ENCODE results near the gene GIMD1.

The GIMD1 gene

DNA sequence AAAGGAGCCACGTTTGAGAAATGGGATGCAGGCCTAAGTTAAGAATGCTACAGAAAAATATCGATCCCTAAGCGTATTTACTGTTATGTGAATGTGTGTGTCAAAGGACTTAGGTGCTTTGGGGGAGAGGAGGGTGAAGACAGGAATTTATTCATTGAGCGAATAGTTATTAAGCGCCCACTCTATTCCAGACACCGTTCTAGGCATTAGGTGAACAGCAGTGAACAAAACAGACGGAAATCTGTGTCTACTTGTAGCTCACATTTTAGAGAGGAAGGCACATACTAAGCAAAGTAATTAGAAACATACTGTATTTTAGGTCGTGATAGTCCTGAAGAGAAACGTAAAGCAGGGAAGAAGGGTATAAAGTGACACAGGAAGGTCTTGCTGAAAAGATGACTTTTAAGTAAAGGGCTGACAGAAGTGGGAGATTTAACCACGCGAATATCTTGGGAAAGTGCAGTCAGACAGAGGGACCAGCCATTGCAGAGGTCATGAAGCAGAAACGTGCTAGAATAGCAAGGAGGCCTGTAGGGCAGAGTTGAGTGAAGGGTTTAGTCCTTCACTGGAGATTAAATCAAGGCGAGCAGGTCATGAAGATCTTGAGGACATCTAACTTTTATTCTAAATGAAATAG, 51.7 kb downstream of the GIMD1 start:
- H3K36me3 ChIP-seq (ENCODE audit: control insufficient read depth, insufficient read depth, low read length), result no peaks in the 10 kb centered on the region
- H2BK5ac ChIP-seq (ENCODE audit: low read length), result peak overlapping the region; percentile 80
- H3K9ac ChIP-seq (ENCODE audit: low read length), result peak overlapping the region; percentile 95
- peak overlapping the region; percentile 99 for H3K56ac ChIP-seq (ENCODE audit: low read length)
- peak overlapping the region; percentile 56 for H2AK5ac ChIP-seq (ENCODE audit: low read length)
- peak overlapping the region; percentile 71 for H3K4me3 ChIP-seq (ENCODE audit: low read length)
- no peak overlapping the region for H4K5ac ChIP-seq (ENCODE audit: low read length)
- no peak for DNase-seq
- peaks cover 2% of the 10 kb centered on the region for H3K4me1 ChIP-seq (ENCODE audit: control insufficient read depth, low read depth, low read length)
- no peak overlapping the region for H3K18ac ChIP-seq (ENCODE audit: low read length)
- peaks cover 21% of the 10 kb centered on the region for H3K79me2 ChIP-seq (ENCODE audit: control insufficient read depth, insufficient read depth, low read length)
- no CpG with 5 or more reads among the region's 13 CpGs for WGBS (ENCODE audit: extremely low coverage, insufficient coverage, low lambda C conversion rate)
- peak overlapping the region; percentile 97 for H3K4me2 ChIP-seq (ENCODE audit: low read length)
- H3K23ac ChIP-seq (ENCODE audit: low read length), result no peak overlapping the region
- peak overlapping the region; percentile 60 for H3K27ac ChIP-seq (ENCODE audit: low read depth, low read length)
- H2BK15ac ChIP-seq (replicated peaks; ENCODE audit: low read depth), result no peak overlapping the region
- H4K8ac ChIP-seq (ENCODE audit: low read depth, low read length), result no peak overlapping the region
- no peak overlapping the region for H3K4ac ChIP-seq (ENCODE audit: low read depth, low read length)
- H3K79me1 ChIP-seq (ENCODE audit: low read length), result peaks cover 11% of the 10 kb centered on the region
- no peaks in the 10 kb centered on the region for H3K27me3 ChIP-seq (ENCODE audit: insufficient read depth, low read length, poor library complexity)
- H2BK120ac ChIP-seq (ENCODE audit: low read depth, low read length), result no peak overlapping the region

DNA sequence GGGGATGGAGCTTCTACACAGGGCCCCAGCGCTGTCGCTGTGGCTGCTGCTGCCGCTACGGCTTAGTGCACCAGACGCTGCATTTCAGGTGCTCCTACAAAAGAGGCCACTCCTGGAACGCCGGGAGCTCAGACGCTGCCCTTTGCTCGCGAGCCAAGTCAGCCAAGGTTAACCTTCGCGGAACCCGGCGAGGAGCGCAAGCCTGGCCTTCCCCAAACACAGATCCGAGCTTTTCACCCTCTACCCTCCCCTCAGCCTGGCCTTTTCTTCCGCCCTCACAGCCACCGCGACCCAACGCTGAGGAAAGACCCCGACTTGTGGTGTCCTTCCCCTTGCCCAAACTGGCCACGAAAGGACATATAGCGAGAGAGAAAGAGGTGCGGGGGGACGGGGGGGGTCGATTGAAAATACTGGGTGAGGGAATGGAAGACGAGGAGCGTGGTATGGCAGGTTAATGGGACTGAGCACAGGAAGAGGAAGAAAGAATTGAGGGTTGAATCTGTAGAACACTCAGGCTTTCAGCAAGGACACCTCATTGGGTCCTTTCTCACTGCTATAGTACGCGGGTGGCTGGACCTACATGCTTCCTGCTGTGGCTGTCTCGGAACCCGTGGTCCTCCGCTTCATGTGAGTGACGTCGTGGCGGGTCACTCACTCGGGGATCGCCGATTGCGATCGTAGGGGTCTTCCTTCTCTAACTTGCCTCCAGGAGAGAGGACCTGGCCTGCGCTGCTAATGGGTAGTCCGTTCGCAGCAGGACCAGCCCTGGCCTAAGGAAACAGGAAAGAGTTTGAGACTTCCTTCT, 52.4 kb downstream of the GIMD1 start, which contains the start of the genes AIMP1 and TBCK:
TSS of gene AIMP1 (plus strand) at position 583 of the 805 bp plus-strand sequence. CDS start 8,460 bp downstream, outside the sequence.
TSS of gene TBCK (minus strand) at position 242 of the 805 bp plus-strand sequence. CDS start 7,249 bp downstream, outside the sequence.
- H3K56ac ChIP-seq (ENCODE audit: low read length), result peak within 1 kb of the TSS; percentile 99
- no peak within 1 kb of the TSS for H4K8ac ChIP-seq (ENCODE audit: low read depth, low read length)
- H3K9ac ChIP-seq (ENCODE audit: low read length), result peak within 1 kb of the TSS; percentile 95
- no peak within 1 kb of the TSS for H3K18ac ChIP-seq (ENCODE audit: low read length)
- H3K4me1 ChIP-seq (ENCODE audit: control insufficient read depth, low read depth, low read length), result peaks cover 2% of the 10 kb centered on the region
- no peaks in the 10 kb centered on the region for H3K36me3 ChIP-seq (ENCODE audit: control insufficient read depth, insufficient read depth, low read length)
- peak within 1 kb of the TSS; percentile 93 for H2BK5ac ChIP-seq (ENCODE audit: low read length)
- H2AK5ac ChIP-seq (ENCODE audit: low read length), result peak within 1 kb of the TSS; percentile 56
- H2BK120ac ChIP-seq (ENCODE audit: low read depth, low read length), result no peak within 1 kb of the TSS
- H3K4ac ChIP-seq (ENCODE audit: low read depth, low read length), result no peak within 1 kb of the TSS
- H3K4me2 ChIP-seq (ENCODE audit: low read length), result peak within 1 kb of the TSS; percentile 97
- H3K27ac ChIP-seq (ENCODE audit: low read depth, low read length), result peak within 1 kb of the TSS; percentile 60
- no peak within 1 kb of the TSS for H2BK15ac ChIP-seq (replicated peaks; ENCODE audit: low read depth)
- H3K27me3 ChIP-seq (ENCODE audit: insufficient read depth, low read length, poor library complexity), result no peaks in the 10 kb centered on the region
- peak; percentile 96 for DNase-seq
- H3K4me3 ChIP-seq (ENCODE audit: low read length), result peak within 1 kb of the TSS; percentile 71
- peaks cover 21% of the 10 kb centered on the region for H3K79me2 ChIP-seq (ENCODE audit: control insufficient read depth, insufficient read depth, low read length)
- H3K23ac ChIP-seq (ENCODE audit: low read length), result peak within 1 kb of the TSS; percentile 99
- peaks cover 11% of the 10 kb centered on the region for H3K79me1 ChIP-seq (ENCODE audit: low read length)
- WGBS (ENCODE audit: extremely low coverage, insufficient coverage, low lambda C conversion rate), result no CpG with 5 or more reads among the region's 44 CpGs
- no peak within 1 kb of the TSS for H4K5ac ChIP-seq (ENCODE audit: low read length)

DNA sequence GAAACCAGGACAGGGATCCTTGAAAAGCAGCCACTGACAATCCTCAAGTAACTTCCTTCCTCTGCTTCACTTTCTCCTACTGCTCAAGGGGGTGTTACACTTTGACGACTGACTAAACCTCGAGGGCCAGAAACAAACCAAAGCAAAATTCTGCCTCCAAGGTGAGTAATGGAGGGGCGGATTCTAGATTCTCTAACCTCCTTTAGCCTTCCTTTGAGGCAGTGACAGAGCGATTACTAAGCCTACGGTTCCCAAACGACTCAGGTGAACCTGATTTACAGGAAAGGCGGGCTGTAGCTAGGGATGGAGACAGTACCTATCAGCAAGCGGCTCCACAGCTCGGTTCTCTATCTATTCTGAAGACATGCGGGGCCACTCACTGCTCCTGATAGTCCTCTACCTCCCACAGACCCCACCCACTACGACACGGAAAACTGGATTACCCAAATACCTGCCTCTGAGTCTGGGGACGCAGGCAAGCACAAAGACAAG, 53.1 kb downstream of the GIMD1 start:
- Histone ChIP-seq H3K4me3 (ENCODE audit: low read length) (peak overlapping the region; percentile 71), H3K4ac (ENCODE audit: low read depth, low read length) (no peak overlapping the region), H3K4me1 (ENCODE audit: control insufficient read depth, low read depth, low read length) (peaks cover 2% of the 10 kb centered on the region), H3K27ac (ENCODE audit: low read depth, low read length) (peak overlapping the region; percentile 58), H2BK120ac (ENCODE audit: low read depth, low read length) (no peak overlapping the region), H4K5ac (ENCODE audit: low read length) (no peak overlapping the region), H3K36me3 (ENCODE audit: control insufficient read depth, insufficient read depth, low read length) (no peaks in the 10 kb centered on the region), H3K4me2 (ENCODE audit: low read length) (peak overlapping the region; percentile 83), H2BK15ac (replicated peaks; ENCODE audit: low read depth) (no peak overlapping the region), H4K8ac (ENCODE audit: low read depth, low read length) (no peak overlapping the region), H3K79me1 (ENCODE audit: low read length) (peaks cover 11% of the 10 kb centered on the region), H3K27me3 (ENCODE audit: insufficient read depth, low read length, poor library complexity) (no peaks in the 10 kb centered on the region), H3K56ac (ENCODE audit: low read length) (peak overlapping the region; percentile 99), H2BK5ac (ENCODE audit: low read length) (no peak overlapping the region), H3K18ac (ENCODE audit: low read length) (no peak overlapping the region), H3K9ac (ENCODE audit: low read length) (peak overlapping the region; percentile 95), H2AK5ac (ENCODE audit: low read length) (no peak overlapping the region), H3K23ac (ENCODE audit: low read length) (peak overlapping the region; percentile 37), H3K79me2 (ENCODE audit: control insufficient read depth, insufficient read depth, low read length) (peaks cover 21% of the 10 kb centered on the region)
- DNase-seq, result no peak
- WGBS (ENCODE audit: extremely low coverage, insufficient coverage, low lambda C conversion rate), result no CpG with 5 or more reads among the region's 13 CpGs

DNA sequence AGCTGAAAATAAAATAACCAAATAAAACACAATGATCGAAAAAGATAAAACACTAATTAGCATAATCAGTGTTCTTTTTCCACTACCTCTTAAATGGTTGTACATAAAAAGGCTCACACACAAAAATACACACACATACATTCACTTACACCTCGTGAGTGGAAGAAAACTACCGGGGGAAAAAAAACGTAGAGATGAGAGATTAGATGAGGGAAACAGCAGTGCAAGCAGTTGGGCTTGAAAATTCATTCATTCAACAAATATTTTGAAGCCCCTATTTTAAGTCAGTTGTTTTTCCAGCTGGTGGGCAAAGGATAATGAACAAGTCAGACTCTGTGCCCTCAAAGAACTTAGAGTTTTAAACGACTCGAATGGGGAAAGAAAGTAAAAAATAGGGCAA, 53.6 kb downstream of the GIMD1 start:
- Histone ChIP-seq H3K4me3 (ENCODE audit: low read length) (no peak overlapping the region), H3K79me1 (ENCODE audit: low read length) (peaks cover 11% of the 10 kb centered on the region), H2BK120ac (ENCODE audit: low read depth, low read length) (no peak overlapping the region), H2BK5ac (ENCODE audit: low read length) (no peak overlapping the region), H3K36me3 (ENCODE audit: control insufficient read depth, insufficient read depth, low read length) (no peaks in the 10 kb centered on the region), H3K4me1 (ENCODE audit: control insufficient read depth, low read depth, low read length) (peaks cover 2% of the 10 kb centered on the region), H2BK15ac (replicated peaks; ENCODE audit: low read depth) (no peak overlapping the region), H2AK5ac (ENCODE audit: low read length) (no peak overlapping the region), H3K23ac (ENCODE audit: low read length) (no peak overlapping the region), H3K4ac (ENCODE audit: low read depth, low read length) (no peak overlapping the region), H3K56ac (ENCODE audit: low read length) (no peak overlapping the region), H3K27ac (ENCODE audit: low read depth, low read length) (no peak overlapping the region), H3K27me3 (ENCODE audit: insufficient read depth, low read length, poor library complexity) (no peaks in the 10 kb centered on the region), H3K4me2 (ENCODE audit: low read length) (peak overlapping the region; percentile 1), H3K9ac (ENCODE audit: low read length) (peak overlapping the region; percentile 6), H3K79me2 (ENCODE audit: control insufficient read depth, insufficient read depth, low read length) (peaks cover 21% of the 10 kb centered on the region), H4K5ac (ENCODE audit: low read length) (no peak overlapping the region), H4K8ac (ENCODE audit: low read depth, low read length) (no peak overlapping the region), H3K18ac (ENCODE audit: low read length) (no peak overlapping the region)
- WGBS (ENCODE audit: extremely low coverage, insufficient coverage, low lambda C conversion rate), result no CpG with 5 or more reads among the region's 6 CpGs
- DNase-seq, result no peak

DNA sequence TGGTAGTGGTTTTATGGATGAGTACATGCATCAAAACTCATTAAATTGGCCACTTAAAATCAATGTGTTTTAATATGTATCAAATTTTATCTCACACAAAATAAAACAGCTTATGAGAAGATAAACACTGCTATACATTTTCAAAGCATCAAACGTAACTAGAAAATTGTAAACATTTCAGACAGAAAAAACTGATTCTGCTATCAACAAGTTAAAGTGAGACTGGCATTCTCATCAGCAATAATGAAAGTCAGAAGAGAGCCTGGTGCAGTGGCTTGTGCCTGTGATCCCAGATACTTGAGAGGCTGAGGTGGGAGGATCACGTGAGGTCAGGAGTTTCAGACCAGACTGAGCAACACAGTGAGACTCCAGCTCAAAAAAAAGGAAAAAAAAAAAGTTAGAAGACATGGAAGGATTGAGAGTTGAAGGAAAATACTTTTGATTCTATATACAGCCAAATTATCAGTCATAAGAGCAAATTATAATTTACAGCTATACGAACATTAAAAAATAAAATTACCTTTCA, 55.5 kb downstream of the GIMD1 start:
- no peak overlapping the region for H3K27ac ChIP-seq (ENCODE audit: low read depth, low read length)
- H4K5ac ChIP-seq (ENCODE audit: low read length), result no peak overlapping the region
- no CpG with 5 or more reads among the region's 3 CpGs for WGBS (ENCODE audit: extremely low coverage, insufficient coverage, low lambda C conversion rate)
- no peak overlapping the region for H2AK5ac ChIP-seq (ENCODE audit: low read length)
- no peak overlapping the region for H3K56ac ChIP-seq (ENCODE audit: low read length)
- no peak overlapping the region for H2BK120ac ChIP-seq (ENCODE audit: low read depth, low read length)
- no peak overlapping the region for H3K4ac ChIP-seq (ENCODE audit: low read depth, low read length)
- H3K36me3 ChIP-seq (ENCODE audit: control insufficient read depth, insufficient read depth, low read length), result no peaks in the 10 kb centered on the region
- H3K4me1 ChIP-seq (ENCODE audit: control insufficient read depth, low read depth, low read length), result peaks cover 2% of the 10 kb centered on the region
- DNase-seq, result no peak
- no peak overlapping the region for H3K4me3 ChIP-seq (ENCODE audit: low read length)
- H3K23ac ChIP-seq (ENCODE audit: low read length), result no peak overlapping the region
- no peak overlapping the region for H3K9ac ChIP-seq (ENCODE audit: low read length)
- H3K27me3 ChIP-seq (ENCODE audit: insufficient read depth, low read length, poor library complexity), result no peaks in the 10 kb centered on the region
- H2BK5ac ChIP-seq (ENCODE audit: low read length), result no peak overlapping the region
- H2BK15ac ChIP-seq (replicated peaks; ENCODE audit: low read depth), result no peak overlapping the region
- peaks cover 21% of the 10 kb centered on the region for H3K79me2 ChIP-seq (ENCODE audit: control insufficient read depth, insufficient read depth, low read length)
- no peak overlapping the region for H3K18ac ChIP-seq (ENCODE audit: low read length)
- no peak overlapping the region for H3K4me2 ChIP-seq (ENCODE audit: low read length)
- H4K8ac ChIP-seq (ENCODE audit: low read depth, low read length), result no peak overlapping the region
- H3K79me1 ChIP-seq (ENCODE audit: low read length), result peaks cover 11% of the 10 kb centered on the region

Data from mesendoderm (in vitro differentiated cells).